GM12864 (cell line): ENCODE results near the gene METTL23.

Experiments used
- DNase-seq: peaks from one replicate; pipeline ENCODE4 v3.0.0-alpha.2; 2011; ENCODE audit warnings: low read depth
- H3K4me3 ChIP-seq: 2 replicates; pipeline ENCODE4 v1.5.1; 2011; ENCODE audit warnings: mild to moderate bottlenecking, low read depth, low read length, control low read depth
- TF ChIP-seq, protein P1 (sequence below): IDR thresholded peaks from 2 replicates; pipeline ENCODE4 v1.5.1; 2011; ENCODE audit warnings: low read depth, mild to moderate bottlenecking, moderate library complexity, low read length, control low read depth, inconsistent platforms; ENCODE audit errors: missing control alignments

Gene METTL23

DNA sequence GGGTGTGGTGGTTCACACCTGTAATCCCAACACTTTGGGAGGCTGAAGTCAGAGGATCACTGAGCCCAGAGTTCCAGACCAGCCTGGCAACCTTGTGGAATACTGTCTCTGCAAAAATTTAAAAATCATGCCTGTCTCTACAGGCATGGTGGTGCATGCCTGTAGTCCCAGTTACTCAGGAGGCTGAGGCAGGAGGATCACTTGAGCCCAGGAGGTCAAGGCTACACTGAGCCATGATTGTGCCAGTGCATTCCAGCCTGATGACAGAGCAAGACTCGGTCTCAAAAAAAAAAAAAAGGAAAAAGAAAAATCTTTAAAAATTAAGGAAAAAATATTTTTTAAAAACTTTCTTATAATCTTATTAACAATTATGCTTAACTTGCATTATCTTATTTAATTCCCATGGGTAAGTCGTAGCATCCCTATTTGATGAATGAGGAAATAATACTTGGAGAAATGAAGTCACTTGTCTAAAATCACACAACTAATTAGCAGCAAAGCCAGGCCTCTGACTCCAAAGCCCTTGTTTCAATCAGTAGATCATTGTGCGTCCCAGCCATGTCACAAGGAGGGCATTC, 24.9 kb downstream of the METTL23 start:
- TF ChIP-seq, protein P1, sequence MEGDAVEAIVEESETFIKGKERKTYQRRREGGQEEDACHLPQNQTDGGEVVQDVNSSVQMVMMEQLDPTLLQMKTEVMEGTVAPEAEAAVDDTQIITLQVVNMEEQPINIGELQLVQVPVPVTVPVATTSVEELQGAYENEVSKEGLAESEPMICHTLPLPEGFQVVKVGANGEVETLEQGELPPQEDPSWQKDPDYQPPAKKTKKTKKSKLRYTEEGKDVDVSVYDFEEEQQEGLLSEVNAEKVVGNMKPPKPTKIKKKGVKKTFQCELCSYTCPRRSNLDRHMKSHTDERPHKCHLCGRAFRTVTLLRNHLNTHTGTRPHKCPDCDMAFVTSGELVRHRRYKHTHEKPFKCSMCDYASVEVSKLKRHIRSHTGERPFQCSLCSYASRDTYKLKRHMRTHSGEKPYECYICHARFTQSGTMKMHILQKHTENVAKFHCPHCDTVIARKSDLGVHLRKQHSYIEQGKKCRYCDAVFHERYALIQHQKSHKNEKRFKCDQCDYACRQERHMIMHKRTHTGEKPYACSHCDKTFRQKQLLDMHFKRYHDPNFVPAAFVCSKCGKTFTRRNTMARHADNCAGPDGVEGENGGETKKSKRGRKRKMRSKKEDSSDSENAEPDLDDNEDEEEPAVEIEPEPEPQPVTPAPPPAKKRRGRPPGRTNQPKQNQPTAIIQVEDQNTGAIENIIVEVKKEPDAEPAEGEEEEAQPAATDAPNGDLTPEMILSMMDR, result no peak
- DNase-seq, result no peak
- no peak overlapping the region for H3K4me3 ChIP-seq

DNA sequence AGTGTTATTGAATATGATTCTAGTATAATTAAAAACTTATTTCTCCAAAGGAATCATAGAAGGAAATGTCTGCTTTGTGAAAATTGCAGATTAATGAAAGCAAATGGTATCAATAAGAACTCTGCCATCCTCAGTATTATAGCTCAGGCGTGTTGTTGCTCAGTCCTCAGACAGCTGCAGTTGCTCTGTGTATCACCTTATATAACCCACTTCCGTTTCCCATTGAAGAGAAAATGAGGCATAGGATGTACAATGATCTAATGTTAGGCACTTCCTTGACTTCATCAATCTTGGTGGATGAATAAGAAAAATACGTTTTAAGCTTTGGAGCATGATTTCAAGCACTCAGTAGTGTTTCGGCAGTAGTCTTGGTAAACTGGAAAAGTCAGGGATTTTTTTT, 25.4 kb downstream of the METTL23 start:
- DNase-seq, result no peak
- no peak overlapping the region for H3K4me3 ChIP-seq
- TF ChIP-seq, protein P1, result no peak

DNA sequence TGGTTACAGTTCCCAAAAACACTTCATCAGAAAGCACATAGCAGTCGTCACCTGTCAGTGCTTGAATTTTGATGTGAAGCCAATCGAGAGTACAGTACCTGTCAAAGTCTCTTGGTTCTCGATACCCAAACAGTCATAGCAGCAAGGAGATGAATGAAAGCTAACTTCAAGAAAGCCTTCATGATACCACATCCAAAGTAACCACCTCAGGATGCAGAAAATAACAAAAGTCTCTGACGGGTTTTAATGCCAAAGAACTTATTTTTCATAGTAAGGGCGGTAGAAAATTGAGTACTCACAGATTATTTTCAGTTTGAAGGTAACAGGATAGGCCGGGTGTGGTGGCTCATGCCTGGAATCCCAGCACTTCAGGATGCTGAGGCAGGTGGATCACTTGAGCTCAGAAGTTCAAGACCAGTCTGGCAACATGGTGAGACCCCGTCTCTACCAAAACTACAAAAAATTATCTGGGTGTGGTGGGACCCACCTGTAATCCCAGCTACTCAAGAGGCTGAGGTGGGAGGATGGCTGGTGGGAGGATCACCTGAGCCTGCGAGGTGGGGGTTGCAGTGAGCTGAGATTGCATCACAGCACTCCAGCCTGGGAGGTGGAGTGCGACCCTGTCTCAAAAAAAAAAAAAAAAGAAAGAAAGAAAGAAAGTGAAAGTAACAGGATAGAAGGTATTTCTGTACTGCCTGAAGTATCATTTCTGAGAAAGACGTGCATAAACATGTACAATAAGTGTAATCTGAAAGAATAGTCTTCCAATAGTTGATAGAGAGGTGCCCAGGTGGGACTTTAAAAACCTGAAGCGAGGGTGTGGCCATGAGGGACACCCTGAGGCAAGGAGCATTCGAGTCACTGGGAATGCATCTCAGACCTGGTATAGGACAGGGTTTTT, 26.7 kb downstream of the METTL23 start:
- no peak overlapping the region for H3K4me3 ChIP-seq
- TF ChIP-seq, protein P1, result no peak
- DNase-seq, result no peak

DNA sequence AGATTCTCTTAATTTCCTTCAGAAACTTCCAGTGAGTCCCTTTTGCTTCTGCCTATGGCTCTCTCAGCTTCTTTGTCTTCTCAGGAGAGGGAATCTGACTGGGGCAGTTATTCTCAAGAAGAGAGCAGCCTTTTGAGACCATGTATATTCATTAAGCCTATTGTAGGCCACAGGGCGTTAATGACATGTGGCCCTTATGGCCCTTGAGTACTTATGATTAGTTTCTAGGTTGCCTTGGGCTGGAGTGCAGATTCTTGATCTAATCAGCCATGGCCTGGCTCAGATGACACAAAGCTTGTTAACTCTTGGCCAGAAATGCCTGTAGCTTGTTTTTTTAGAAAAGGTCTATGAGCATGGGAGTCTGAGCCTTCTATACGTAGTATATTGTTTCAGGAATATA, 28.6 kb downstream of the METTL23 start:
- TF ChIP-seq, protein P1, result no peak
- H3K4me3 ChIP-seq, result no peak overlapping the region
- no peak for DNase-seq

DNA sequence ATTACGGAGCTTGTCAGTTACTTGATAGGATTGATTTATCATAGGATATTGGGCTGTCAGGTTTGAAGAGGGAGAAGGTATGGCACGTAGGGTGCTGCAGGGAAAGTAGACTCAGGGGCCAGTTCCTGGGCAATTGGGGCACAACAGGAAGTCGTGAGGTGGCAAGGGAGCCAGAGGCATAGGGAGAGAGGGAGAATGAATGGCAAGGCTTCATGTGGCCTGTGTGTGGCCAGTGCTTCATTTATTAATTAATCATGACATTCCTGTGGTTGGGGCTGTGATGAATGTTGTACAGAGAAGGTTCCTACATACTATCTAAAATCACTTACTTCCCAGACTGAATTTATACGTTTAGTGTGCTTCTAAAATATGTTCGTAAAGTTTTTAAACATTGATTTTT, 30.6 kb downstream of the METTL23 start:
- H3K4me3 ChIP-seq, result no peak overlapping the region
- no peak for DNase-seq
- TF ChIP-seq, protein P1, result no peak

DNA sequence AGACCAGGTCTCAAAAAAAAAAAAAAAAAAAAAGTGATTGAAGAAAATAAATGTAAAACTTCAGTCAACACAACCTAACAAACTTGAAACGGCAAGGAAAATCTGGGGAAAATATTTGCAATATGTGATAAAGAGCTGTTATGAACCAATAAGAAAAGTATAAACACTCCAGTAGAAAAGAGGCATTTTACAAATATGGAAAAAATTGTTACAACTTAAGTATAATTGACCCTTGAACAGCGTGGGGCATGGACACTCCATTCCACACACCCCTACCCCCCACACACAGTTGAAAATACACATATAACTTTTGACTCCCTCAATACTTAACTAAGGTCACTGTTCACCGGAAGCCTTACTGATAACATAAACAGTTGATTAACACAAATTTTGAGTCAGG, 31.9 kb downstream of the METTL23 start:
- TF ChIP-seq, protein P1, result no peak
- H3K4me3 ChIP-seq, result no peak overlapping the region
- no peak for DNase-seq
